Measurements from ENCODE around the gene ABHD8. TPM values are rescaled to one million over a fixed set of nuclear protein-coding genes. Genes with fewer than 3 reads are reported as not detected.

The ABHD8 gene
- total and polyA plus RNA-seq, 2 of the 13 experiments (the other 11 are each of a cell fraction or from before 2014, with no cell fraction given) = 6.3 to 7.2 TPM

- TF ChIP-seq THYN1 (CRISPR knock-in tag; IDR thresholded peaks at IDR 0.05; ENCODE audit: borderline replicate concordance, low read depth) (no peak), JUNB (CRISPR knock-in tag; IDR thresholded peaks at IDR 0.05; ENCODE audit: borderline replicate concordance) (no peak), ZBTB8A (CRISPR knock-in tag; IDR thresholded peaks at IDR 0.05; ENCODE audit: borderline replicate concordance, low read depth) (no peak), ZNF687 (CRISPR knock-in tag; IDR thresholded peaks at IDR 0.05) (0 out of 2 replicates have a peak, but pooled peaks have one; percentile 12), ZC3H13 (CRISPR knock-in tag; IDR thresholded peaks at IDR 0.05) (0 out of 2 replicates have a peak, but pooled peaks have one; percentile 39), RFXAP (CRISPR knock-in tag; IDR thresholded peaks at IDR 0.05; ENCODE audit: borderline replicate concordance) (0 out of 2 replicates have a peak, but pooled peaks have one; percentile 27)
Measured at GRCh38 chr19:17332677-17333581, 29.7 kb upstream of the ABHD8 start (continued).

GRCh38 chr19:17332360-17332676 is 29.1 kb upstream of the ABHD8 start:
- no peak overlapping the region for H3K4me2 ChIP-seq (ENCODE audit: low read depth, low read length)
- 94% methylated on average over 8 of the region's 8 CpGs for WGBS (ENCODE audit: low lambda C conversion rate)
- H4K20me1 ChIP-seq (ENCODE audit: insufficient read depth, low read length) = no peaks in the 10 kb centered on the region
- in situ Hi-C loops (cut with HindIII; ENCODE audit: extremely low pct_ligation_motif_present, low pct_unique_long_range_greater_than_20kb) (no loop called here), intact Hi-C loops (cut with micrococcal nuclease; ENCODE audit: unreplicated experiment) (no loop called here)
- no peaks in the 10 kb centered on the region for H3K9me3 ChIP-seq (ENCODE audit: low read length)
- POLR2A ChIA-PET = interaction anchor here (0.6 to 3.7 kb wide), 11 partner anchors 8 to 527 kb away, joined by 3 to 37 read pairs (median 5); partner anchors contain the start of genes BST2, DDA1, MRPL34 and MVB12A
- no TSS peak for BruUV-seq (replicated peaks)
- DNase-seq (ENCODE audit: low spot score) (no peak), FAIRE-seq (no peak), ATAC-seq (no peak)
- H3K4me1 ChIP-seq (ENCODE audit: insufficient read depth, low read length) = peaks cover 39% of the 10 kb centered on the region
- no peak overlapping the region for H3K27ac ChIP-seq (ENCODE audit: extremely low read length, insufficient read depth, low read length)
- H3K79me2 ChIP-seq (ENCODE audit: insufficient read depth, low read length) = no peaks in the 10 kb centered on the region
- H3K36me3 ChIP-seq (replicated peaks in 1 of 2; ENCODE audit: control insufficient read depth in 1 of 2, insufficient read depth in 2 of 2, low read length in 2 of 2) = no peaks in the 10 kb centered on the region
- no peak overlapping the region for H3K9ac ChIP-seq (ENCODE audit: insufficient read depth, low read depth, low read length)
- no peak for TF ChIP-seq ZNF652 (CRISPR knock-in tag; IDR thresholded peaks at IDR 0.05; ENCODE audit: borderline replicate concordance, low read depth)
- TF ChIP-seq XBP1 (CRISPR knock-in tag; IDR thresholded peaks at IDR 0.05) = no peak
- TF ChIP-seq ZNF260 (CRISPR knock-in tag; IDR thresholded peaks at IDR 0.05; ENCODE audit: borderline replicate concordance, low read depth) = no peak
- TF ChIP-seq REST (IDR thresholded peaks at IDR 0.05; ENCODE audit: borderline replicate concordance in 1 of 2, low read depth in 1 of 2, low read length in 2 of 2) = peak in 1 of 2 experiments; percentile 76
- TF ChIP-seq ZNF75D (CRISPR knock-in tag; IDR thresholded peaks at IDR 0.05; ENCODE audit: borderline replicate concordance) = no peak
- TF ChIP-seq TRIM24 (CRISPR knock-in tag; IDR thresholded peaks at IDR 0.05) = no peak
- CTCF ChIA-PET (ENCODE audit: low intra/inter-chr PET ratio, low total read pairs) = no interaction called here
- no peaks in the 10 kb centered on the region; a peak in 1 of 5 replicates for H3K27me3 ChIP-seq (ENCODE audit: control insufficient read depth in 1 of 2, insufficient read depth in 2 of 2, low read length in 2 of 2)
- no peak overlapping the region for H2AFZ ChIP-seq (ENCODE audit: low read length)
- H3K4me3 ChIP-seq (replicated peaks in 1 of 3; ENCODE audit: insufficient read depth in 1 of 3, low read depth in 2 of 3, low read length in 3 of 3) = no peak overlapping the region
